GM12878 (cell line): ENCODE measurements around the gene MISP3. TPM values are rescaled to one million over a fixed set of nuclear protein-coding genes. Genes with fewer than 3 reads are reported as not detected.
A peak's percentile ranks its signal among the peaks of the same experiment; 100 is the strongest.

Experiments used
- BMI1 ChIP-seq: fragments of 450-650 bp; IDR thresholded peaks from 2 replicates; pipeline ENCODE4 v1.6.1; 2016; ENCODE audit warnings: mild to moderate bottlenecking, moderate library complexity, borderline replicate concordance
- EP300 ChIP-seq, 2 experiments: fragments of 150-350 bp in 1 of 2; IDR thresholded peaks; 2 replicates each; pipeline ENCODE4 v1.6.1; 2011 to 2012; ENCODE audit warnings: low read depth in 2 of 2, low read length in 2 of 2, borderline replicate concordance in 1 of 2, improper control_type of control experiment in 1 of 2, inconsistent platforms in 1 of 2; ENCODE audit not compliant: control insufficient read depth in 1 of 2
- ESRRA ChIP-seq: IDR thresholded peaks from 2 replicates; pipeline ENCODE4 v1.6.1; 2012; ENCODE audit warnings: mild to moderate bottlenecking, low read length, improper control_type of control experiment
- ETV6 ChIP-seq, 2 experiments: fragments of 450-650 bp in 1 of 2; IDR thresholded peaks in 1 of 2; conservative IDR thresholded peaks in 1 of 2; 2 replicates each; pipeline ENCODE4 v1.6.1; 2014; ENCODE audit warnings: antibody characterized with exemption in 1 of 2, borderline replicate concordance in 1 of 2, low read depth in 1 of 2, mild to moderate bottlenecking in 1 of 2, moderate library complexity in 1 of 2
- MTA3 ChIP-seq: IDR thresholded peaks from 2 replicates; pipeline ENCODE4 v1.6.1; 2012; ENCODE audit warnings: low read length, inconsistent platforms, borderline replicate concordance
- RFX5 ChIP-seq: IDR thresholded peaks from 2 replicates; pipeline ENCODE4 v1.6.1; 2011; ENCODE audit warnings: low read depth, low read length, improper control_type of control experiment
- RUNX3 ChIP-seq: IDR thresholded peaks from 2 replicates; pipeline ENCODE4 v1.6.1; 2012; ENCODE audit warnings: low read length, inconsistent platforms
- SIN3A ChIP-seq: IDR thresholded peaks from 2 replicates; pipeline ENCODE4 v1.6.1; 2012; ENCODE audit warnings: low read depth, low read length, improper control_type of control experiment
- SMARCA5 ChIP-seq: fragments of 450-650 bp; IDR thresholded peaks from 2 replicates; pipeline ENCODE4 v1.6.1; 2017; ENCODE audit warnings: mild to moderate bottlenecking
- SREBF2 ChIP-seq: IDR thresholded peaks from 2 replicates; pipeline ENCODE4 v1.6.1; 2012; ENCODE audit warnings: mild to moderate bottlenecking, low read length
- SRF ChIP-seq, 2 experiments: IDR thresholded peaks; 2 replicates each; pipeline ENCODE4 v1.6.1; 2011; ENCODE audit warnings: low read depth in 2 of 2, low read length in 2 of 2, mild to moderate bottlenecking in 1 of 2, moderate library complexity in 1 of 2
- SUPT20H ChIP-seq: IDR thresholded peaks from 2 replicates; pipeline ENCODE4 v1.6.1; 2011; ENCODE audit warnings: low read depth, mild to moderate bottlenecking, low read length, moderate library complexity, borderline replicate concordance; ENCODE audit not compliant: control insufficient read depth
- TARDBP ChIP-seq: IDR thresholded peaks from 2 replicates; pipeline ENCODE4 v1.6.1; 2016; ENCODE audit warnings: borderline replicate concordance
- ZNF622 ChIP-seq: fragments of 450-650 bp; IDR thresholded peaks from 2 replicates; pipeline ENCODE4 v1.6.1; 2017; ENCODE audit warnings: mild to moderate bottlenecking, inconsistent platforms
- polyA plus RNA-seq, 11 experiments: library from polyadenylated mRNA; depleted of rRNA in 4 of 11; unstranded in 6 of 11; stranded (reverse) in 5 of 11; fragments of >200 nt; fragmentation: Nextera tagmentation in 4 of 11; fragmentation: Illumina TruSeq in 1 of 11; extraction: Ambion mirVana in 4 of 11; extraction: Trizol in 1 of 11; gene quantifications; 1 replicate in 1 of 11; 2 replicates in 10 of 11; pipeline versions ENCODE4 v1.2.1 to v1.2.3, GENCODE V29; 2011 to 2016; ENCODE audit warnings: inconsistent platforms in 2 of 11, missing spikeins in 2 of 11, low read depth in 1 of 11
- total RNA-seq, 4 experiments: library from RNA; depleted of rRNA in 3 of 4; stranded (reverse); fragments of >200 nt in 3 of 4; fragmentation: Illumina TruSeq in 1 of 4; extraction: Trizol in 1 of 4; gene quantifications; 2 replicates each; pipeline versions ENCODE4 v1.2.1 to v1.2.3, GENCODE V29; 2013 to 2021
- TF ChIP-seq, protein P1 (sequence below): fragments of 450-650 bp; IDR thresholded peaks from 2 replicates; pipeline ENCODE4 v1.6.1; 2016; ENCODE audit warnings: mild to moderate bottlenecking

The MISP3 gene
- total and polyA plus RNA-seq, 10 of the 15 experiments (the other 5 are each of a cell fraction or from before 2014, with no cell fraction given) = 0.07 to 1.4 (median 0.64) TPM

GRCh38 chr19:14030997-14031718, 41.4 kb upstream of the MISP3 start (continued):
- no peak for TF ChIP-seq RUNX3
- no peak for TF ChIP-seq RFX5
- TF ChIP-seq SIN3A = no peak; the same call in 1 of the 2 replicates
- no peak for TF ChIP-seq ESRRA
- TF ChIP-seq MTA3 = no peak
- TF ChIP-seq BMI1 = no peak
- TF ChIP-seq ETV6 (conservative IDR thresholded peaks at IDR 0.05 in 1 of 2, IDR thresholded peaks at IDR 0.05 in 1 of 2; ENCODE audit: borderline replicate concordance in 1 of 2, low read depth in 1 of 2) = no peak
- no peak for TF ChIP-seq TARDBP
- no peak for TF ChIP-seq SUPT20H
- TF ChIP-seq SMARCA5 = no peak; the same call in 1 of the 2 replicates
- TF ChIP-seq, protein P1, sequence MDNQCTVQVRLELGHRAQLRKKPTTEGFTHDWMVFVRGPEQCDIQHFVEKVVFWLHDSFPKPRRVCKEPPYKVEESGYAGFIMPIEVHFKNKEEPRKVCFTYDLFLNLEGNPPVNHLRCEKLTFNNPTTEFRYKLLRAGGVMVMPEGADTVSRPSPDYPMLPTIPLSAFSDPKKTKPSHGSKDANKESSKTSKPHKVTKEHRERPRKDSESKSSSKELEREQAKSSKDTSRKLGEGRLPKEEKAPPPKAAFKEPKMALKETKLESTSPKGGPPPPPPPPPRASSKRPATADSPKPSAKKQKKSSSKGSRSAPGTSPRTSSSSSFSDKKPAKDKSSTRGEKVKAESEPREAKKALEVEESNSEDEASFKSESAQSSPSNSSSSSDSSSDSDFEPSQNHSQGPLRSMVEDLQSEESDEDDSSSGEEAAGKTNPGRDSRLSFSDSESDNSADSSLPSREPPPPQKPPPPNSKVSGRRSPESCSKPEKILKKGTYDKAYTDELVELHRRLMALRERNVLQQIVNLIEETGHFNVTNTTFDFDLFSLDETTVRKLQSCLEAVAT = 0 out of 2 replicates have a peak, but pooled peaks have one; percentile 9
- TF ChIP-seq EP300 (IDR thresholded peaks at IDR 0.05; ENCODE audit: borderline replicate concordance in 1 of 2, control insufficient read depth in 1 of 2, low read depth in 2 of 2, low read length in 2 of 2) = no peak
- no peak for TF ChIP-seq SREBF2
- TF ChIP-seq ZNF622 = no peak
- no peak for TF ChIP-seq SRF (IDR thresholded peaks at IDR 0.05; ENCODE audit: low read depth in 2 of 2, low read length in 2 of 2)
